Upper lobe of left lung (tissue), 4 donors: Measurements from ENCODE around the gene OGDH.

Experiments
- EP300 ChIP-seq, 4 donors: sonication (generic); formaldehyde crosslinking; IDR thresholded peaks; one replicate each; pipeline ENCODE4 v1.5.1; 2017; ENCODE audit warnings: antibody characterized with exemption in 4 of 4, control low read depth in 2 of 4
- POLR2A ChIP-seq, 4 donors: fragments of 450-650 bp; IDR thresholded peaks; one replicate each; pipeline ENCODE4 v1.5.1; 2016 to 2017; ENCODE audit warnings: antibody characterized with exemption in 4 of 4, mild to moderate bottlenecking in 2 of 4
- POLR2AphosphoS5 ChIP-seq, 2 donors: sonication (generic); formaldehyde crosslinking; IDR thresholded peaks; one replicate each; pipeline ENCODE4 v1.5.1; 2017; ENCODE audit warnings: antibody characterized with exemption in 2 of 2
- TF ChIP-seq, protein P1 (sequence below), 6 experiments: fragments of 450-650 bp in 4 of 6; fragments of 200-600 bp in 2 of 6; sonication (generic) in 2 of 6; IDR thresholded peaks; one replicate each; pipeline ENCODE4 v1.5.1; 2016 to 2019; ENCODE audit warnings: antibody characterized with exemption in 6 of 6

DNA sequence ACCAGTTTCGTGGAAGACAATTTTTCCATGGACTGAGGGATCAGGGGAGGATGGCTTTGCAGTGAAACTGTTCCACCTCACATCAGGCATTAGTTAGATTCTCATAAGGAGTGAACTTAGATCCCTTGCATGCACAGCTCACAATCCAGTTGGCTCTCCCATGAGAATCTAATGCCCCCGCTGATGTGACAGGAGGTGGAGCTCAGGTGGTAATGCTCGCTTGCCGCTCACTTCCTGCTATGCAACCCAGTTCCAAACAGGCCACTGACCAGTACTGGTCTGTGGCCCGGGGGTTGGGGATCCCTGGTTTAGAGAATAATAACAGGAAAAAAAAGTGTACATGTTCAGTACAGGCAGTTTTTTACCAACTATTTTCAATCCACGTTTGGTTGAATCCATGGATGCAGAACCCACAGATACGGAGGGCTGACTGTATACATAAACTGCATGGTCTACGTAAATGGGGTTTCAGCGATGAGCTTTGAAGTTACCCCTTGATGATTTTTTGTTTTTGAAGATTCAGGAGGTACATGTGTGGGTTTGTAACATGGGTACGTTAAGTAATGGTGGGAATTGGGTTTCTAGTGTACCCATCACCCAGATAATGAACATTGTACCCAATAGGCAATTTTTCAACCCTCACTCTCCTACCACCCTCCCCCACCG, 24.5 kb downstream of the OGDH start:
- TF ChIP-seq, protein P1, sequence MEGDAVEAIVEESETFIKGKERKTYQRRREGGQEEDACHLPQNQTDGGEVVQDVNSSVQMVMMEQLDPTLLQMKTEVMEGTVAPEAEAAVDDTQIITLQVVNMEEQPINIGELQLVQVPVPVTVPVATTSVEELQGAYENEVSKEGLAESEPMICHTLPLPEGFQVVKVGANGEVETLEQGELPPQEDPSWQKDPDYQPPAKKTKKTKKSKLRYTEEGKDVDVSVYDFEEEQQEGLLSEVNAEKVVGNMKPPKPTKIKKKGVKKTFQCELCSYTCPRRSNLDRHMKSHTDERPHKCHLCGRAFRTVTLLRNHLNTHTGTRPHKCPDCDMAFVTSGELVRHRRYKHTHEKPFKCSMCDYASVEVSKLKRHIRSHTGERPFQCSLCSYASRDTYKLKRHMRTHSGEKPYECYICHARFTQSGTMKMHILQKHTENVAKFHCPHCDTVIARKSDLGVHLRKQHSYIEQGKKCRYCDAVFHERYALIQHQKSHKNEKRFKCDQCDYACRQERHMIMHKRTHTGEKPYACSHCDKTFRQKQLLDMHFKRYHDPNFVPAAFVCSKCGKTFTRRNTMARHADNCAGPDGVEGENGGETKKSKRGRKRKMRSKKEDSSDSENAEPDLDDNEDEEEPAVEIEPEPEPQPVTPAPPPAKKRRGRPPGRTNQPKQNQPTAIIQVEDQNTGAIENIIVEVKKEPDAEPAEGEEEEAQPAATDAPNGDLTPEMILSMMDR (IDR thresholded peaks at IDR 0.05): no peak
- no peak for TF ChIP-seq POLR2A (IDR thresholded peaks at IDR 0.05)
- no peak for TF ChIP-seq POLR2AphosphoS5 (IDR thresholded peaks at IDR 0.05)
- TF ChIP-seq EP300 (IDR thresholded peaks at IDR 0.05): no peak
